GM21515 (cell line): ENCODE measurements around the gene WDR89.
A peak's percentile ranks its signal among the peaks of the same experiment; 100 is the strongest.
"Not testable (repeated sequence)": the region's sequence is repeated elsewhere in the genome, so short reads cannot be mapped to it uniquely, and the experiment has no call there.

Experiments
- ATAC-seq: cut with Tn5 transposase; IDR thresholded peaks from one replicate; pipeline ENCODE4 v1.9.1; 2021; ENCODE audit not compliant: unreplicated experiment

WDR89 gene

DNA sequence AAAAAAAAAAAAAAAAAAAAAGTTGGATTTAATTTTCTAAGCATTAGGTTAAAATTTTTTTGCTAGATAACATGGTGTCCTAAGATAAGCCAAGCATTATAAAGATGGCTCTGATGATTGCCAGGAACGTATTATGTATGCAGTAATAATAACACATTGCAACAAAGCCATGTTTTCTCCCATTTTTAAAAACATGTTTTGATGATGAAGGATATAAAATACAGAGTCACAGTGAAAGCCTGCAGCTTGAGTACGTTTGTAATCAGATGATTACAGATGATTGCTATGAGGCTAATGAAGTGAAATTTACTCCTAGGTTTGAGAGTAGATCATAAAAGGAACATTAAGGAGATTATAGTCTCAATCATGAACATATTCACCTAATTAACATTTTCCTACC, 13.3 kb upstream of the WDR89 start:
- ATAC-seq = no peak

- no peak for ATAC-seq
These were observed 12.7 kb upstream of the WDR89 start for GRCh38 chr14:63654346-63654745.

DNA sequence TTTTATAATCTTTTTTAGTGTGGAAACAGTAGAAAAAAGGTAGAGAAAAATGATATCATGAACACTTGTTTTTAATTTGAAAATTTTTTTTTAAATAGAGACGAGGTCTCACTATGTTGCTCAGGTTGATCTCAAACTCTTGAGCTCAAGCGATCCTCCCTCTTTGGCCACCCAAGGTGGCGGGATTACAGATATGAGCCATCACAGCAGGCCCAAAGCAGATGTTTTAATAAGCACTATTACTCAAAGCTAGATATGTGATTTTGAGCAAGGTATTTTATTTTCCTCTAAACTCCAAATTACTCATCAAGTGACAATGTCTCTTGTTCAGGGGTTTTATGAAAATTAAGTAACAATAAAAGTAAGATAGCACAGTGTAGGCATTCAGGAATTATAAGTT, 10.7 kb upstream of the WDR89 start:
- no peak for ATAC-seq

DNA sequence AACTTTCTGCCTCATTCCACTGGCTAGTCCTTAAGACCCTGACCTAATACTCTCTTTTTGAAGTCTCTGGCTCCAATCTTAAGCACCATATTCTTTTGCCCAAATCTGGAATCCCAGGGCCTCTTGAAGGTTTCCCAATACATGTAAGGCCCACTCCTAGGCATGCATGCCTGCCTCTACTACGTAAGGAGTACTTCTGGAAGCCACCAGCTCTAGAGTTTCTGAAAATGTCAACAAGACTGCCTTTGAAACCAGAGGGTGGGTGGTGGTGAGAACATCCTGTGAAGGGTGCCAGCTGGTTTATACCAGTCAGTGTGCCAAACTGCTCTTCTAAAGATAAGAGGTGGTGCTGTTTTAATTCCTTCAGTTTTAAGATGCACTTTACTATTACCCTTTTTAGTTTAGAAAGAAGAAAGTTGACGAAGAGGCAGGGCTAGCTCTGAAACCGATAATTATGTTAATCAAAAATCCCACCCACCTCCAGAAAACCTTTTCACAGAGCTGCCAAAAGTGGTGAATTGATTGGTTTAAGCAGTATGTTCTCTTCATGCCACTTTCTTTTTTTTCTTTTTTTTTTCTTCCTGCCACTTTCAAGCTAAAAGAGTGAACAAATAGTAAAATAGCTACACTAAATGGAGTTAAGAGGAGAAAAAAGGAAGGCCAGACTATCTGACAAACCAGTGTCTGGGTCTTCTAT, 8.7 kb upstream of the WDR89 start:
- no peak for ATAC-seq

- no peak for ATAC-seq
These were observed 6.2 kb upstream of the WDR89 start for GRCh38 chr14:63647696-63648410.

GRCh38 chr14:63644741-63645140, 3.1 kb upstream of the WDR89 start:
- no peak for ATAC-seq

DNA sequence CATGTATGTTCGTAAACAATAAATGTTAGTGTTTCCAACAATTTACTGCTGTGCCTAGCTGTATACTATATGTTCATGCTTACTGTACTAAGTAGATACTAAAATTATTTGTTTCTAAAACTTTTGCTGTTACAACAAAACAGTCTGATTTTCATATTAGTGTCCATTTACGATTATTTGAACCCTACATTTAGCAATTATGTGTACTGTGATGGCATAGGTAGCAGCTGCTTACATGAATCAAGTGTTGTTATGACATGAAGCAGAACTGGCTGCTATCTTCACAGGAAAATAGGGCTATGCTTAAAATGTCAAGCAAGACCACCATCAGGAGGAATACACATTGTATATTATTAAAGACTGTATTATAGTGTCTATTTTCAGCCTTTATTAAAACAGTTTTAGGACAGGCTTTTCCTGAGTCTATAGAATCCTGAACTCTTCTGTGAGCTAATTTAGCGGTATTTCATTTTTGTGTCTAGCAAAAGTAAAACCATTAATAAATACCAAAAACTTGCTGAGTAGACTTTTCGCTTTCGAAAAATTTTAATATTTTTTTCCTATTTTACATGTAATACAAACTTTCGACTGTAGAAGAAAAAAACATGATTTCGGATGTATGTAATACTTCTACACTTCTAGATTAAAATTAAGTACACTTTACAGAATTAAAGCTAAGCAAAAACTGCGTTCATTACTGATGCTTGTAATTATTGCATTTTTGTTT, 1.1 kb upstream of the WDR89 start:
- ATAC-seq = no peak

- peak; percentile 62 for ATAC-seq
These were observed 549 bp upstream of the WDR89 start for GRCh38 chr14:63642229-63642611.

GRCh38 chr14:63638493-63638892, 3.2 kb downstream of the WDR89 start:
- no peak for ATAC-seq

GRCh38 chr14:63636094-63636635, 5.5 kb downstream of the WDR89 start:
- not testable (repeated sequence) for ATAC-seq

DNA sequence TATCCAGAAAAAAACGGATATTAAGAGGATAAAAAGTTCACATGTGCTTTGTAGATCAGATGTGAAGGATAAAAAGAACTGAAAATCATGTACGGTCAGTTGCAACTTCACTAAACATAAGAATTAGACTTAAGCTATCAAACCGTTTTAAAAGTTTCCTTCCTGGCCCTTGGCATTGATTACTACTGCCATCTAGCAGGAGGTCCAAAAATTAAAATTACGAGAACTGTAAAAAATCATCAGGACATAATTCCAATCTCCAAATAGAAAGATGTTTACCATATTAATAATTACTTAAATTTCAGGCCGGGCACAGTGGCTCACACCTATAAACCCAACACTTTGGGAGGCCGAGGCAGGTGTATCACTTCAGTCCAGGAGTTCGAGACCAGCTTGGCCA, 7.9 kb downstream of the WDR89 start:
- ATAC-seq = no peak

GRCh38 chr14:63632932-63633514, 8.6 kb downstream of the WDR89 start:
- ATAC-seq = no peak

- no peak for ATAC-seq
These were observed 17.0 kb downstream of the WDR89 start for GRCh38 chr14:63624701-63625100.

- ATAC-seq = no peak
These were observed 17.5 kb downstream of the WDR89 start for GRCh38 chr14:63624203-63624602.

- ATAC-seq = not testable (repeated sequence)
These were observed 19.7 kb downstream of the WDR89 start for GRCh38 chr14:63621975-63622374.

GRCh38 chr14:63616015-63616414, 25.7 kb downstream of the WDR89 start:
- no peak for ATAC-seq

GRCh38 chr14:63614679-63615363, 26.9 kb downstream of the WDR89 start:
- no peak for ATAC-seq

DNA sequence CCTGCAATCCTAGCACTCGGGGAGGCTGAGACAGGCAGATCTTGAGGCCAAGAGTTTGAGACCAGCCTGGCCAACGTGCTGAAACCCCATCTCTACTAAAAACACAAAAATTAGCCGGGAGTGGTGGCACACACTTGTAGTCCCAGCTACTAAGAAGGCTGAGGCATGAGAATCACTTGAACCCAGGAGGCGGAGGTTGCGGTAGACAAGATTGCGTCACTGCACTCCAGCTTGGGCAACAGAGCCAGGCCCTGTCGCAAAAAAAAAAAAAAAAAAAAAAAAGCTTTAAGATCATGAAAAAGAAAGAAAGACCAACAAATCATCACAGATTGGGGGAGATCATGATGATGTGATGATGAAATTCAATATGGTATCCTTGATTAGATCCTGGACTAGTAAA, 30.6 kb downstream of the WDR89 start:
- ATAC-seq = no peak

DNA sequence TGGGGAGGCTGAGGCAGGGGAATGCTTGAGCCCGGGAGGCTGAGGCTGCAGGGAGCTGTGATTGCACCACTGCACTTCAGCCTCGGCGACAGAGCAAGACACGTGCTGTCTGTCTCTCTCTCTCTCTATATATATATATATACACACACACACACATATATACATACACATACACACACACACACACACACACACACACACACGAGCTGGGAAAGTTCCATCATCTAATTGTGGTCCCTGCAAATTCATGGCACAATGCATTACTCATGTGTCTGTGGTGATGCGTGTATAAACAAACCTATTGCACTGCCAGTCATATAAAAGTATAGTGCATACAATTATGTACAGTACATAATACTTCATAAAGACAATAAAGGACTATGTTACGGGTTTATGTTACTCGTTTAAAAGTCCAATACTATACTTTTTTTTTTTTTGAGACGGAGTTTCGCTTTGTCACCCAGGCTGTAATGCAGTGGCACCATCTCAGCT, 36.6 kb downstream of the WDR89 start:
- ATAC-seq = no peak

- ATAC-seq = no peak
These were observed 37.0 kb downstream of the WDR89 start for GRCh38 chr14:63604626-63605025.
